ENCODE measurements around the gene EIF2B2. TPM values are rescaled to one million over a fixed set of nuclear protein-coding genes. Genes with fewer than 3 reads are reported as not detected.

EIF2B2 gene
- total RNA-seq, 2 experiments from 2014 or later: 33.5 to 49.8 TPM

- BruUV-seq (replicated peaks): no TSS peak
- Histone ChIP-seq H3K4me3 (ENCODE audit: low read depth, low read length, poor library complexity, severe bottlenecking) (no peak within 1 kb of the TSS), H3K36me3 (ENCODE audit: insufficient read depth, low read length) (no peaks in the 10 kb centered on the region), H3K27ac (ENCODE audit: low read depth, low read length, poor library complexity, severe bottlenecking) (no peak within 1 kb of the TSS), H3K4me2 (ENCODE audit: low read length) (peak within 1 kb of the TSS; percentile 40; the same call in 1 of the 2 replicates), H2AFZ (ENCODE audit: low read length) (no peak within 1 kb of the TSS), H3K9me2 (ENCODE audit: insufficient read depth, low read length) (no peaks in the 10 kb centered on the region), H3K9me3 (ENCODE audit: low read length) (no peaks in the 10 kb centered on the region), H4K20me1 (ENCODE audit: insufficient read depth, low read length) (no peaks in the 10 kb centered on the region), H3K79me2 (ENCODE audit: insufficient read depth, low read depth, low read length) (no peaks in the 10 kb centered on the region), H3K4me1 (ENCODE audit: insufficient read depth, low read length, poor library complexity, severe bottlenecking) (no peaks in the 10 kb centered on the region)
- intact Hi-C loops (cut with micrococcal nuclease; ENCODE audit: unreplicated experiment): no loop called here
- ChIA-PET CTCF (ENCODE audit: unreplicated experiment) (no interaction called here), POLR2A (interaction anchor here (0.6 kb wide), 1 partner anchor 15 kb away, joined by 4 read pairs; no protein-coding TSS in a partner anchor)
- DNase-seq (ENCODE audit: low spot score): no peak
- no peak for TF ChIP-seq EZH2phosphoT487 (IDR thresholded peaks at IDR 0.05; ENCODE audit: borderline replicate concordance, low read depth, low read length)
- TF ChIP-seq CTCF (conservative IDR thresholded peaks at IDR 0.05; ENCODE audit: low read length): no peak
These were observed 47.3 kb upstream of the EIF2B2 start, which contains the start of gene PGF for GRCh38 chr14:74955229-74956026. PGF (minus strand) TSS chr14:74955597; CDS start chr14:74955242, 355 bp downstream.

GRCh38 chr14:74956027-74956279 is 46.8 kb upstream of the EIF2B2 start:
- TF ChIP-seq CTCF (conservative IDR thresholded peaks at IDR 0.05; ENCODE audit: low read length): no peak
- no peak for TF ChIP-seq EZH2phosphoT487 (IDR thresholded peaks at IDR 0.05; ENCODE audit: borderline replicate concordance, low read depth, low read length)
- H3K79me2 ChIP-seq (ENCODE audit: insufficient read depth, low read depth, low read length): no peaks in the 10 kb centered on the region
- BruUV-seq (replicated peaks): no TSS peak
- no peak overlapping the region for H2AFZ ChIP-seq (ENCODE audit: low read length)
- H3K9me3 ChIP-seq (ENCODE audit: low read length): no peaks in the 10 kb centered on the region
- no peak overlapping the region for H3K4me2 ChIP-seq (ENCODE audit: low read length)
- no peak overlapping the region for H3K4me3 ChIP-seq (ENCODE audit: low read depth, low read length, poor library complexity, severe bottlenecking)
- CTCF ChIA-PET (ENCODE audit: unreplicated experiment): no interaction called here
- H3K9me2 ChIP-seq (ENCODE audit: insufficient read depth, low read length): no peaks in the 10 kb centered on the region
- no peak overlapping the region for H3K27ac ChIP-seq (ENCODE audit: low read depth, low read length, poor library complexity, severe bottlenecking)
- intact Hi-C loops (cut with micrococcal nuclease; ENCODE audit: unreplicated experiment): no loop called here
- H3K4me1 ChIP-seq (ENCODE audit: insufficient read depth, low read length, poor library complexity, severe bottlenecking): no peaks in the 10 kb centered on the region
- no peaks in the 10 kb centered on the region for H3K36me3 ChIP-seq (ENCODE audit: insufficient read depth, low read length)
- no peak for DNase-seq (ENCODE audit: low spot score)
- H4K20me1 ChIP-seq (ENCODE audit: insufficient read depth, low read length): no peaks in the 10 kb centered on the region
- POLR2A ChIA-PET: no interaction called here

GRCh38 chr14:74956280-74957072 is 46.2 kb upstream of the EIF2B2 start:
- no peaks in the 10 kb centered on the region for H3K79me2 ChIP-seq (ENCODE audit: insufficient read depth, low read depth, low read length)
- no TSS peak for BruUV-seq (replicated peaks)
- intact Hi-C loops (cut with micrococcal nuclease; ENCODE audit: unreplicated experiment): no loop called here
- H3K36me3 ChIP-seq (ENCODE audit: insufficient read depth, low read length): no peaks in the 10 kb centered on the region
- TF ChIP-seq CTCF (conservative IDR thresholded peaks at IDR 0.05; ENCODE audit: low read length) (no peak), EZH2phosphoT487 (IDR thresholded peaks at IDR 0.05; ENCODE audit: borderline replicate concordance, low read depth, low read length) (no peak)
- DNase-seq (ENCODE audit: low spot score): no peak
- no peak overlapping the region for H3K4me2 ChIP-seq (ENCODE audit: low read length)
- POLR2A ChIA-PET: no interaction called here
- H3K9me2 ChIP-seq (ENCODE audit: insufficient read depth, low read length): no peaks in the 10 kb centered on the region
- H4K20me1 ChIP-seq (ENCODE audit: insufficient read depth, low read length): no peaks in the 10 kb centered on the region
- H3K4me1 ChIP-seq (ENCODE audit: insufficient read depth, low read length, poor library complexity, severe bottlenecking): no peaks in the 10 kb centered on the region
- CTCF ChIA-PET (ENCODE audit: unreplicated experiment): no interaction called here
- no peaks in the 10 kb centered on the region for H3K9me3 ChIP-seq (ENCODE audit: low read length)
- no peak overlapping the region for H2AFZ ChIP-seq (ENCODE audit: low read length)
- H3K4me3 ChIP-seq (ENCODE audit: low read depth, low read length, poor library complexity, severe bottlenecking): no peak overlapping the region
- H3K27ac ChIP-seq (ENCODE audit: low read depth, low read length, poor library complexity, severe bottlenecking): no peak overlapping the region
